ENCODE measurements around the gene NUCKS1. TPM values are rescaled to one million over a fixed set of nuclear protein-coding genes. Genes with fewer than 3 reads are reported as not detected.

Gene NUCKS1
- total RNA-seq, 1 experiment from 2014 or later: 268 TPM

DNA sequence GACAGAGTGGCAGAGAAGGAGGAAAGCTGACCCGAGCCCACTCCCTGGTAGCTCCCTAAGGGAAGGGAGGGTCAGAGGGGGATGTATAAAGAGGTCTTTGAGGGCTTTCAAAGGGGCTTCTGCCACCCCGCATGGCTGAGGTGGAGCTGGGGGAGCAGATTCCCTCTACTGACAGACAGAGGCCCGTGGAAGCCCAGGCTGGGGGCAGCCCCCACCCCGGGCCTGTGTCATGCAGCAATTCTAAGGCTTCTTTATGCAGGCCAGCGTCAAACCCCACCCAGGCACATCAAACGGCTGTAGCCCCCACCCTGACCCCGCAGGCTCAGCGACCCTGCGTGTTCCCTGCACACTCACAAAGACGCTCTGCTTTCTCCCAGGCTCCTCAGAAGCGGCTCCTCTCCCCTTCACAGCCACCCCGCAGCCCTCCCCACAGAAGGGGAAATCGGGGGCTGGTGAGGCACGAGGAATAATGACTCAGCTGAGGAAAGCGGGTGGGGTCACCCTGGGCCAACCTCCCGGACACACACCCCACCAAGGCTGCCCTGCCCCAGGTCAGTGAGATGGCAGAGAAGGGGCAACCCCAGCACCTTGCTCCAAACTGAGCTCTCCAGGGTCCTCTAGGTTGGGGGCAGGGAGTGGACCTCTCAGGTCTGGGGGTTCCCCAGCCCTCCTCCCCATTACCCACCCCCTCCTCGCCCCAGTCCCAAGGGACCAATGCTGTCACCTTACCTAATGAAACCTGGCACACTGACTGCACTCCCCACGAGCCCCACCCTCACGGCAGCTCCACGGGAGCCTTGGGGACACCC, 80.4 kb downstream of the NUCKS1 start:
- DNase-seq (ENCODE audit: low read depth): no peak

DNA sequence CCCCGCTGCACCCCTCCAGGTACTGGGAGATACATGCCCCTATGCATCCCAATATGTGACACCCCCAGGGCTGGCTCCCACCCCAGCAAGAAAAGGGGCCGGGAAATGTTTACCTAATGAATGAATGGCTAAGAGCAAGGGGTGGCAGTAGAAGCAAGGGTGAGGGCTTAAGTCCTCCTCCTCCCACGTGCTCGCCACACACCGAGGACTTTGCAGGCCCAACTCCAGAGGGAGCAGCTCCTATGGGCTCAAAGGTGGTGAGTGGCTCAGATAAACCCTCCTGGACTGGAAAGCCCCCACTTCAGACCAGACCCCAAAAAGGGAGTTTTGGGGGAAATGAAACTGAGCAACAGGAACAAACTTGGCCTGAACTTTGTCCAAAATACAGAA, 81.0 kb downstream of the NUCKS1 start:
- no peak for DNase-seq (ENCODE audit: low read depth)

DNA sequence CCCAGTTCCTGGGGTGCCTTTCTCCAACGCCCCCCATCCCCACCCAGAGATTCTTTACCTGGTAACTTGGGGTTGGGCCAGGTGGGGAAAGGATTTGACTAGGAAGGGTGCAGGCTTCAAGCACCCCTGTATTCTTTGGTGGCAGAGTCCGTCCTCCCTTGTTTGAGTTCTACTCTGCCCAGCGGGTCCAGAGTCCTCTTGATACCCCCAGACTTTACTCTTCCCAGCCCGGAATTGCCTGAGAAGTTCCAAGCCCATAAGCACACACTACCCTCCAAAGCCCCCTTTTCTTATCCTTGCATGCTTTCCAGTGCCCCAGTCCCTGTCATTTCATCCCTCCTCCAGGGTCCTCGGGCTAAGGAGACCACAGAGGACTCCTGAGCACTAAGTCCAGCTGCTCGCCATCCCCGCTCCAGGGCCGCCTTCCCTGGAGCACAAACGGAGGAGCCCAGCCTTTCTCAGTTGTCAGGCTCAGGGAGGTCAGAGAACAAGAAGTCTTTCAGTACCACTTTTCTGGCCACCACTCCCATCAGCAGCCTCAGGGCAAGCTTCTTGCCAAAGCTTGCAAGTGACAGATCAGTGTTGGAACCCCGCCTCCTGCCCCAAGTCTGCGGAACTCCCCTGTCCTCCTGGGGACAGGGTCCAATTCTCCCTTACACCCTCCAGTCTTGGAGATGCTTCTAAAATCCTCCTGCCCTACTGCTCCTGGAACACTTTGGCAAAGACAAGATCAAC, 81.9 kb downstream of the NUCKS1 start:
- DNase-seq (ENCODE audit: low read depth): no peak

DNA sequence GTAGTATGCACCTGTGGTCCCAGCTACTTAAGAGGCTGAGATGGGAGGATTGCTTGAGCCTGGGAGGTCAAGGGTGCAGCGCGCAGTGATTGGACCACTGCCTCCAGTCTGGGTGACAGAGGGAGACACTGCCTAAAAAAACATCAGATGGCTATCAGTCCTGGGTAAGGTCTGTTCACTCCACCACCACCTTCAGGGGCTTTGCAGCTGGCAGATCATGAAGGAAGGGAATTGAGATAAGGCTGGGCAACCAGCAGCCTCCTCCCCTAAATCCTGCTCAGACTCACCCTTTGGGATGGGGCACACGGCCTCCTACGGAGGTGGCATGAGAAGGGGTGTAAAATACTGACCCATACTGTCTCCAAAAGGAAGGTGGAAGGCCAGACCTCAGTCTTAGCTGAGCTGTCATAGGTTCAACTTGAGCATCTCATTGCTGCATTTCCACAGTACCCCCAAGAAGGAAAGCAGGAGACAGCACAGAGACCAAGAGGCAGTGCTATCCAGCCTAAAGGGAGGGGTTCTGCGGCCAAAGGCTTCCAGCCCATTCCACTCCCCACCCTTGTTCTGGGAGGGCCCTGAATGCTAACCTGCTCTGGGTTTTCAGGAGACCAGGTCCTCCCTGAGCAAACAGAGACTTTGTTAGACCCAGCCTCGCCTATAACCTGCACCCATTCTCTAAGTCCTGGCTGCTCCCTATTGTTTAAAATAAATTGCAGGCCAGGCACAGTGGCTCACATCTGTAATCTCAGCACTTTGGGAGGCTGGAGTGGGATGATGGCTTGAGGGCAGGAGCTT, 83.4 kb downstream of the NUCKS1 start:
- DNase-seq (ENCODE audit: low read depth): no peak

- no peak for DNase-seq (ENCODE audit: low read depth)
These were observed 84.6 kb downstream of the NUCKS1 start for GRCh38 chr1:205665201-205666045.

DNA sequence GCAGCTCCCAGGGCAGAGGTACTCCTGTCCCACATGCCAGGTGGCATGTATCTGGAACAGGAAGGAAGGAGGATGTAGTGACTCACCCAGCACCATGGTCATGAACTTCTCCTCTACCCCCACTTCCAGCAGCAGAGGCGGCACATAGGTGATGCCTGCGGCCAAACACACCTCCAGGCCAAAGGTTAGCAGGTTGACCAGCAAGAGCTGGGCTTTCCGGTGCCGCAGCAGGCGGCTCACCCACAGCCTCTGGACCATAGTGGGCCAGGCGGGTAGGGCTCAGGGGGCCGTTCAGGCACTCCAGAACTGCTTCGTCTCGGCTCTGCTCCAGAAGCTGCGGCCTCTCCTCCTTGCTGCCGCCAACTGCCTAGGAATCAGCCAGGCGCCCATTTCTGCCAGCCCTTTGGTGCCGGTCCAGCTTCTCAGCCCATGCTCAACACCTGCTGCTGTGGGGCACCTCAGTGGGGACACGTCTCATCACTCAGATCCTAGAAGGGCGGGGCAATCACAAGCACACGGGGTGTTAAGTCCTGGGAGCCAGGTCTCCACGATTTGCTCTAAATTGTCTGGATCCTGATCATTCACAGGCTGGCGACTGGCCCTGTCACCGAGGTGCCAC, 85.5 kb downstream of the NUCKS1 start:
- DNase-seq (ENCODE audit: low read depth): peak; percentile 68

GRCh38 chr1:205663286-205663936, 86.6 kb downstream of the NUCKS1 start:
- no peak for DNase-seq (ENCODE audit: low read depth)

Other genes with a start within 250 kb of the NUCKS1 start
- 0.12 and 1.2 TPM in 2 replicates for gene CDK18, start 245.5 kb downstream of the NUCKS1 start, total RNA-seq (2014; rRNA removed; shearing (Covaris generic))
- gene ELK4, start 118.2 kb downstream of the NUCKS1 start, total RNA-seq (2014; rRNA removed; shearing (Covaris generic)): 13.7 and 21.1 TPM in 2 replicates
- 4.4 and 7.8 TPM in 2 replicates for gene SLC45A3, start 69.7 kb downstream of the NUCKS1 start, total RNA-seq (2014; rRNA removed; shearing (Covaris generic))
- 19.5 and 33.8 TPM in 2 replicates for gene RAB29, start 25.3 kb upstream of the NUCKS1 start, total RNA-seq (2014; rRNA removed; shearing (Covaris generic))
- 20.0 and 24.4 TPM in 2 replicates for gene SLC41A1, start 63.0 kb upstream of the NUCKS1 start, total RNA-seq (2014; rRNA removed; shearing (Covaris generic))
- gene PM20D1, start 100.0 kb upstream of the NUCKS1 start, total RNA-seq (2014; rRNA removed; shearing (Covaris generic)): not detected in 2 replicates
- 0.07 TPM in 1 of 2 replicates, not detected in the other for gene SLC26A9, start 193.3 kb upstream of the NUCKS1 start, total RNA-seq (2014; rRNA removed; shearing (Covaris generic))